ENCODE measurements around the gene PCDHGB4.

- TF ChIP-seq ATF3 (IDR thresholded peaks at IDR 0.05; ENCODE audit: insufficient read depth, low read depth, low read length) (no peak), EGR1 (IDR thresholded peaks at IDR 0.05; ENCODE audit: borderline replicate concordance, low read depth, low read length) (no peak), YY1 (IDR thresholded peaks at IDR 0.05; ENCODE audit: low read depth, low read length) (no peak), JUND (IDR thresholded peaks at IDR 0.05; ENCODE audit: low read length) (no peak), POLR2A (IDR thresholded peaks at IDR 0.05; ENCODE audit: control extremely low read depth in 1 of 2, low read depth in 2 of 2, low read length in 2 of 2) (no peak), MAX (IDR thresholded peaks at IDR 0.05) (no peak), CTCF (IDR thresholded peaks at IDR 0.05; ENCODE audit: control extremely low read depth in 1 of 3, insufficient read depth in 1 of 3, low read depth in 1 of 3, low read length in 3 of 3) (peak in 2 of 3 experiments; percentile 34 to 39; a peak in 2 of 4 replicates), CHD2 (IDR thresholded peaks at IDR 0.05; ENCODE audit: low read length) (no peak), CEBPB (IDR thresholded peaks at IDR 0.05; ENCODE audit: low read depth, low read length) (no peak), EZH2 (IDR thresholded peaks at IDR 0.05; ENCODE audit: low read depth, low read length, severe bottlenecking) (no peak), USF2 (IDR thresholded peaks at IDR 0.05; ENCODE audit: low read length) (no peak), RAD21 (IDR thresholded peaks at IDR 0.05 in 1 of 2, conservative IDR thresholded peaks at IDR 0.05 in 1 of 2; ENCODE audit: low read depth in 2 of 2, low read length in 2 of 2) (peak; percentile 25 to 37), PHF8 (conservative IDR thresholded peaks at IDR 0.05; ENCODE audit: low read depth, low read length) (no peak), E2F6 (IDR thresholded peaks at IDR 0.05) (no peak)
Measured at GRCh38 chr5:141354900-141355469, 32.5 kb upstream of the PCDHGB4 start, which contains the start of gene PCDHGA4.

All from H1 (cell line).